Memory B cell (primary cell): ENCODE data around the gene RAI1.
A peak's percentile ranks its signal among the peaks of the same experiment; 100 is the strongest.

Experiments used
- ATAC-seq: fragments of 150-1000 bp; cut with Tn5 transposase; 2 replicates; pipeline ENCODE4 v1.10.0; 2021; ENCODE audit warnings: low read depth, mild to moderate bottlenecking, moderate library complexity
- DNase-seq, 2 donors: peaks; one replicate each; pipeline ENCODE4 v3.0.0; 2022; ENCODE audit warnings: low spot score in 2 of 2
- H3K27ac Mint-ChIP-seq: one replicate; pipeline ENCODE4 v1.8.0; 2022; ENCODE audit warnings: mild to moderate bottlenecking, moderate library complexity, mixed read lengths
- H3K27me3 Mint-ChIP-seq: one replicate; pipeline ENCODE4 v1.8.0; 2022; ENCODE audit warnings: mixed read lengths
- H3K36me3 Mint-ChIP-seq: one replicate; pipeline ENCODE4 v1.8.0; 2022; ENCODE audit warnings: mild to moderate bottlenecking, mixed read lengths
- H3K4me1 Mint-ChIP-seq: one replicate; pipeline ENCODE4 v1.8.0; 2022; ENCODE audit warnings: mixed read lengths
- H3K4me3 Mint-ChIP-seq: one replicate; pipeline ENCODE4 v1.8.0; 2022; ENCODE audit warnings: mild to moderate bottlenecking, moderate library complexity, mixed read lengths
- H3K9me3 Mint-ChIP-seq: one replicate; pipeline ENCODE4 v1.8.0; 2022; ENCODE audit warnings: mixed read lengths

The RAI1 gene

DNA sequence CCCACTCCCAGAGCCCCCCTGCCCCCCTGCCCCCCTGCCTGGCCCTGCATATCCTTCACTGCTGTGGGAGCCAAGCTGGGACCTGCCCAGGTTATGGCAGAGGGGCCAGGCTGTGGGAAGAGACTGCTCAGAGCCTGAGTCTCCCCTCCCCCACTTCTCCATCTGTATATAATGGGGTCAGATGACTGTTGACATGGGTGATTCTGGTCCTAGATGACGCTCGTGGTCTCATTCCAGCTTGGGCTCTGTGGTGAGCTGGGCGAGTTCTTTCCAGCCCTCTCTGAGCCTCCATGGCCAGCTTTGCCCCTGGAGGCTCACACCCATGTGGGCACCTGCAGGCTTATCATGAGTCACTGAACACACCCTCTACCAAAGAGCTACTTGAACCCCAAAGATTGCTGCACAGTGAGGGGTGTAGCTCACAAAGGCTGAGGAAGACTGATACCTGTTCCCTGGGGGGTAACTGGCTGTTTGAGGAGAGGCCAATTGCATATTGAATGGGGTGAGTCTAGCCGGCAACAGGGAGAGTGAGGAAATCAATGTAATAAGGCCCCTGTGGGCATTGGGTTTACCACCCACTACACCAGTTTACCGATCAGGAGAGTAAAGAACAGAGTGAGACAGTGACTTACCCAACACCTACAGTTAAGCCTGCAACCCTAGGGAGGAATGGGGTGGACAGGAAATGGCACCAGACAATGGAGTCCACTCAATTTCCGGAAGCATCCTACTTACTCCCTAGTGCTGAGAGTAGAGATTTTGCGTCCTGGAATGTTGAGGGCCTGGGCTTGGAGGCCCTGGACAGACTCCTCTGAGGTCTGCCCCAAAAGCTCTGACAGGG is 159.7 kb downstream of the RAI1 start:
- no peaks in the 10 kb centered on the region for H3K27me3 Mint-ChIP-seq
- H3K36me3 Mint-ChIP-seq, result no peaks in the 10 kb centered on the region
- no peak for ATAC-seq
- H3K4me1 Mint-ChIP-seq, result peaks cover 16% of the 10 kb centered on the region
- H3K27ac Mint-ChIP-seq, result peak overlapping the region; percentile 89
- DNase-seq, result no peak
- no peaks in the 10 kb centered on the region for H3K9me3 Mint-ChIP-seq
- peak overlapping the region; percentile 59 for H3K4me3 Mint-ChIP-seq

DNA sequence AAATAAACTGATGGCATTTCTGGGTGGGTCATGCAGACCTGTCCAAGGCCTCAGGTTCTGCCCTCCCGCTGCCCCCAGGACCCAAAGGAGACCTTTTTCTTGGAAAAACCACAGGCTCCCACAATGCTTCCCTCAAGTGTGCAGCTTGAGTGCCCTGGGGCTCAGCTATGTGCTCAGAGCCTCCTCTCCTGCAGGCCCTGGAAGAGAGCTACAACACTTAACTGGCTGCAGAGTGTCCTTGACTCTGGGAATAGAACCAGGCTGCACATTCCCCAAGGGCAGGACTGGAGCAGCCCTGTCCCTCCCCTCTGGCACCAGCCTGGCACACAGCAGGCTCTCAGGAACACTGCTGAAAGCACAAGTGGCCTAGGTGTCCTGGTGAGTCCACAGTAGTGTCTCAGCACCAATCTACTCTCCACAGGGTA is 160.4 kb downstream of the RAI1 start:
- Mint-ChIP-seq H3K27me3 (no peaks in the 10 kb centered on the region), H3K4me1 (peaks cover 15% of the 10 kb centered on the region), H3K4me3 (no peak overlapping the region), H3K36me3 (no peaks in the 10 kb centered on the region), H3K9me3 (no peaks in the 10 kb centered on the region), H3K27ac (peak overlapping the region; percentile 89)
- DNase-seq (no peak), ATAC-seq (no peak)

DNA sequence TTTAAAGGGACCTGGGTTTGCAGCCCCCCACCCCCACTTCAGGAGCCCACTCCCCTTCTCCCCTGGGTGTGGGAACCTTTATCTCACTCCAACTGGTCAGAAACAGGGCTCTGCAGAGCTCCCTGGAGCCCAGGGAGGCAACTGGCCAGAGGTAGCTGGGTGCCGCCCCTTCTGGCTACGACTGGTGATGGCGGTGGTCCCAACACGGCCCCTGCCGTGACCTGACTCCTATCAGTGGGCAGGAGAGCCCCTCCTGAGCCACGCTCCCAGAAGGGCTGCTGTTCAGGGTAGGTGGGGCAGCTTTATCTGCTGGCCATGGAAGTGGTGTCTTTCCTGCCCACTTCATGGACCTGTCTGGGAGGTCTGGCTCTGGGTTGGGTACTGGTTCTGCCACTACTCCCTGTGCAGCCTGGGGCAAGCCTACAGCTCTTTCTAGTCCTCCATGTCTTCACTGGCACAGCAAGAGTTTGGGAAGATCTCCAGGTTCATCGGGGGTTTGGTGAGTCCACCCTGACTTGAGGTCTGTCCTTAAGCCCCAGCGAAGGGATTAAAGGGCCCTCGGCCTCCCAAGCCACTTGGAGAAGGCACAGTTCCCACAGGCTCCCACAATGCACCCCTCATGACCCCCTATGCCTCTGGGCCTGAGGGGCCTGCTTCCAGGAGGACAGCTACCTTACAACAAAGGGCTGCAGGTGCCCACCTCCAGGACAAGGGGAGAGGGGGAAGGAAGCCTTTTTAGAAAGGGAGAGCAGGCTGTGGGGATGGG is 161.0 kb downstream of the RAI1 start:
- ATAC-seq, result no peak
- Mint-ChIP-seq H3K4me1 (peaks cover 11% of the 10 kb centered on the region), H3K36me3 (no peaks in the 10 kb centered on the region), H3K4me3 (no peak overlapping the region), H3K27me3 (no peaks in the 10 kb centered on the region), H3K9me3 (no peaks in the 10 kb centered on the region), H3K27ac (peak overlapping the region; percentile 18)
- no peak for DNase-seq

DNA sequence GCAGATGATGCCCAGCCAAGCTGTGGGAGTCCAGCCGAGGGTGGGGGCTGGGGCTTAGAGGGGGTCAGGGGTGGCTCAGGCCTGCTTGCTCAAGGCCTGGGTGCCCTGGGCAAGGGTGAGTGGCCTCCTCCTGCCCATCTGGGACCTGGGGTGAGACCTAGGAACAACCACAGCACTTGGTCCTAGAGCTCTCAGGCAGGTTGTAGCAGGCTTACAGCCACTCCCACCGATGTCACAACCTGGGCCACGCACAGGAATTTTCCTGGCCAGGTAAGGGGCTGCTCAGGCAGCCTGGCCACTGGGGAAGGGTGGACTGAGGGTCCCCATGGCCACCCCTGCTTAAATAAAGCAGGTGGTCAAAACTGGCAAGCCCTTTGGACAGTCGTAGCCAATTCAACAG is 161.8 kb downstream of the RAI1 start:
- Mint-ChIP-seq H3K36me3 (no peaks in the 10 kb centered on the region), H3K27me3 (no peaks in the 10 kb centered on the region), H3K9me3 (no peaks in the 10 kb centered on the region), H3K4me1 (peaks cover 6% of the 10 kb centered on the region), H3K4me3 (no peak overlapping the region), H3K27ac (peak overlapping the region; percentile 18)
- DNase-seq (no peak), ATAC-seq (no peak)

DNA sequence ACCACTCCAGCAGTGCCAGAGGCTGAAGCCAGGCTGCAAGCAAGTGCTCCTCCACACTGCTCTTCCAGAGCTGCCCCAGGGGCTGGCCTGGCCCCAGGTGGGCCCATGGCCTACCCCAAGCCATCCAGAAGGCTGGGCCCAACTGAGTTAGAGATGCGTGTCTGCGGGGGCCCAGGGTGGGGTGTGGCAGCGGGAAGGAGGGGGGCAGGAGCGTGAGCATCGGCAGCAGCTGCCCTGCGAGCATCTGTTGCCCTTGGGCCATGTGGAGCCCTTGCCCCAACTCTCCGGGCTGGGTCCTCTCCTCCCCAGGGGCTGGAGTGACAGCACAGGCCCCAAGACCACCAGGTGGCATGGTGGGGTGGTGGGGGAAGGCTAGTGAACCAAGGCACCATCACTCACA is 162.8 kb downstream of the RAI1 start:
- no peak overlapping the region for H3K4me3 Mint-ChIP-seq
- ATAC-seq, result no peak
- no peaks in the 10 kb centered on the region for H3K27me3 Mint-ChIP-seq
- no peak overlapping the region for H3K27ac Mint-ChIP-seq
- H3K9me3 Mint-ChIP-seq, result no peaks in the 10 kb centered on the region
- no peak for DNase-seq
- no peaks in the 10 kb centered on the region for H3K36me3 Mint-ChIP-seq
- peaks cover 6% of the 10 kb centered on the region for H3K4me1 Mint-ChIP-seq

DNA sequence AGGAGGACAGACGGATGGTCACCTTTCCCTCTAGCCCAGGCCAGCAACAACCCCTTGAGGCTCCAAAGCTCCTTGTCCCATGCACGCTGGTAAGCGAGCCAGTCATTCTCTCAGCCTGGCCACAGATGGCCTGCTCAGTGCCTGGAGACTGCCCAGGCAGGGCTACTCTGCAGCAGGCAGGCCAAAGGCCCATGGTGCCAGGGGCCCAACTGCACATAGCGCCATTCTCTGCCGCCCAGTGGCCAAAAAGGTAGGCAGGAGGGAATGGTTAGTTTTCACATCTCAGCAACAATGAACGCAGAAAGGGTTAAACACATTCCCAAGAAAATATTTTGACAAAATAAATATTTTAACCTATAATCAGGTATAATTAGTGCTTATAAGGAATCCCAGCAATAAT is 163.2 kb downstream of the RAI1 start:
- Mint-ChIP-seq H3K27ac (no peak overlapping the region), H3K36me3 (no peaks in the 10 kb centered on the region), H3K4me3 (no peak overlapping the region), H3K9me3 (no peaks in the 10 kb centered on the region), H3K4me1 (peaks cover 8% of the 10 kb centered on the region), H3K27me3 (no peaks in the 10 kb centered on the region)
- ATAC-seq (no peak), DNase-seq (no peak)

DNA sequence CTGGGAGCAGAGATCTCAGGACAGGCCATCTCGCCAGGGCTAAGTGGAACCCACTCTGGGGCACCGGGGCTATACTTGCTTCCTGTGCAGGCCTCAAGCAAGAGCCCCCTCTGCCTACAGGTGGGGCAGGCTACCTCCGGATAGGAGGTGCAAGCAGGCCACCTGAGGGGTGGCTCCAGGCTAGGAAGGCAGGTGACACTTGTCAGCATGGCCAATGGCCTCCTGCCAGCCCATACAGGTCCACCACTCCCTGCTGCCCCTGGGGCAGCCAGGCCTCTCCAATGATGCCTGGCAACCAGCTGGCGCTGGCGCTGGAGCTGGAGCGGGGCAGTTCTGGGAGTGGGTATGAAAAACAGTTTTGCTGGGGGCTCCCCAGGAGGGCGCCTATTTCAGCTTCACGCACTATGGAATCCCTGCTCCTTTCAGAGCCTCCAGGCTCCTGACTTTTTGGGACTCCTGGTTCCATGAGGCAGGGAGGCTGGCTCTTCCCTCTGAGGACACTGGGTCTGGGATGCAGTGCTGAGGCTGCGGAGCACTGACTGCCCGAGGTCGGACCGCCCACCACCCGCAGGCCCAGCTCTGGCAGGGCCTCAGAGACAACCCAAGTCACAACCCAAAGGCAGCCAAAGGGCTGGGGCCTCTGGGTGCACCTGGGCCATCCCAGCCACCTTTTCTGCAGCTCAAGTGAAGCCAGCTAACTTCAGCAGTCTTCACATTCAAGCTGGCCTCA is 164.0 kb downstream of the RAI1 start:
- Mint-ChIP-seq H3K27ac (no peak overlapping the region), H3K27me3 (no peaks in the 10 kb centered on the region), H3K4me3 (no peak overlapping the region), H3K9me3 (no peaks in the 10 kb centered on the region), H3K4me1 (peaks cover 8% of the 10 kb centered on the region), H3K36me3 (no peaks in the 10 kb centered on the region)
- ATAC-seq (no peak), DNase-seq (no peak)

DNA sequence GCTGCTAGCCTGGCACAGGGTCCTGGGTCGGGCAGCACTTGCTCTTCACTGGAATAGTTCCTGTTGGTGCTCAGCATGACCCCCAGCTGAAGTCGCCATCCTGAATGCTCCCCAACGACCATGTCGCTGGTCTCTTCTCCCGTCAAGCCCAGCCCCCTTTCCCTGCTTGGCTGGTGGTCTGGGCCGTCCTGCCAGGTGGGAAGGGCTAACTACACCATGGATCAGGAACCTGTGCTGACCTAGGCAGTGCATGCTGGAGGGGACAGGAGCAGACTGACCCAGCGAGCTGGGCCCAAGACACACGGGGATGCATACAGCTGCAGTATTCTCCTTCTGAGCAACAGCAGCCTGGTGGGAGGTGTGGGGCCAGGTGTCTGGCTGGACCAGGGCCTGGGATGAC is 164.7 kb downstream of the RAI1 start:
- DNase-seq (no peak), ATAC-seq (no peak)
- H3K27me3 Mint-ChIP-seq, result no peaks in the 10 kb centered on the region
- H3K27ac Mint-ChIP-seq, result no peak overlapping the region
- no peaks in the 10 kb centered on the region for H3K36me3 Mint-ChIP-seq
- H3K4me1 Mint-ChIP-seq, result peaks cover 4% of the 10 kb centered on the region
- H3K4me3 Mint-ChIP-seq, result no peak overlapping the region
- H3K9me3 Mint-ChIP-seq, result no peaks in the 10 kb centered on the region

DNA sequence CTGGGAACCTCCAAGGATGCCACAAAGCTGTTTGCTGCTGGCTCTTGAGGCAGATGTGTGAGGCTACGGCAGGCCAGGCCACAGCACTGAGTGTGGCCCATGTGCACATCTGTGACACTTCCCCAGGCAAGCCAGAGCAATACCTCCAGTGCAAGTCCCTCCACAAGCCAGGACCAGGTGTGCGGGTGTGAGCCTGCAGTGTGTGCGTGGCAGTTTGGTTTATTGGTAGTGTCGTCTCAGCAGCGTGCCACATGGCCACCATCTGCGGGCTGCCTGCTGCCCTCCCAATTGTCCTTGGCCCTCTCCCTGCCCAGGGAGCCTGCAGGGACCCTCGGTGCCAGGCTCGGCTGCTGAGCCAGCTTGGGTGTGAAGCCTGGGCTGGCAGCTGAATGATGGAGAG is 165.4 kb downstream of the RAI1 start:
- DNase-seq (no peak), ATAC-seq (no peak)
- Mint-ChIP-seq H3K9me3 (no peaks in the 10 kb centered on the region), H3K27me3 (no peaks in the 10 kb centered on the region), H3K4me3 (no peak overlapping the region), H3K36me3 (no peaks in the 10 kb centered on the region), H3K27ac (no peak overlapping the region), H3K4me1 (peaks cover 2% of the 10 kb centered on the region)

DNA sequence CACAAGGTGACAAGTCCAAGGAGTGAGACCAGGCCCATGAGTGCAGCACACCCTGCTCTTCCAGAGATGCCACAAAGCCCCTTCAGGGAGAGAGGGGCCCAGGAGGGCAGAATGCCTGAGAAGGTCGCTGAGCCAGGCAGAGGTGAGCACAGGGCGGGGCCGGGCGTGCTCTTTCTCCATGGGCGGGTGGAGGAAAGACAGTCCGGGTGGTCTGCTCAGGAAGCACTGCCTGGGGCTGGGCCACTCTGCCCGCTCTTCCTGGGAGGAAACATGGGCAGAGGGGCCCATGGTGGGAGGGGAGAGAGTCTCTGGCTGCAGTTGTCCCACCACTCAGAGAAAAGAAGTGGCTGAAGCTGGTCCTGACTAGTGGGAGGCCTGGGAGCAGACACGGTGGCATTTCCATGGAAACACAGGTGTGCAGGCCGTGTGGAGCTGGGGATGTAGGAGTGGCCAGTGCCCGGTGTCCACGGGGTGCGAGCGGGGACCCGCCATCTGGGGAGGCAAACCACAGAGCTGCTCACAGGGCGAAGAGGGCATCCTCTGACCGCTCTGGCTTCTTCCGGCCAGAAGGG is 165.9 kb downstream of the RAI1 start:
- DNase-seq (no peak), ATAC-seq (no peak)
- no peak overlapping the region for H3K27ac Mint-ChIP-seq
- H3K9me3 Mint-ChIP-seq, result no peaks in the 10 kb centered on the region
- no peaks in the 10 kb centered on the region for H3K27me3 Mint-ChIP-seq
- H3K4me3 Mint-ChIP-seq, result no peak overlapping the region
- H3K36me3 Mint-ChIP-seq, result no peaks in the 10 kb centered on the region
- H3K4me1 Mint-ChIP-seq, result peaks cover 2% of the 10 kb centered on the region

DNA sequence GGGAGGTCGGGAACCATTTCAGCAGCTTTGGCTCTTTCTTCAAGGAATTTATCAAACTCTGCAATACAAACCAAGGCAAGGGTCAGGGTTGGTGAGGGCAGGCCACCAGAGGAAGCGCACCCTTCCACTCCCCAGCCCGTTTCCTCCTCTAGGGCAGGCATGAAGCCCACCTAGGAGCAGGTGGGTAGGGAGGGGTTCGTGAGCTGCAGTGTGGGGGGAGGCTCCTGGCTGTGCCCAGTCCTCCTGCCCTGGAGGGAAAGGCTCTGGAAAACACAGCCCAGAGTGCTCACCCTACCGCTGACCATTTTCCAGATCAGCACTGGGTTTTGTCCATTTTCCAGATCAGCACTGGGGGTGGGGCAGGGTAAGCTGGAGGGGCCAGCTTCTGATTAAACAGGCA is 166.5 kb downstream of the RAI1 start:
- H3K36me3 Mint-ChIP-seq, result no peaks in the 10 kb centered on the region
- DNase-seq (no peak), ATAC-seq (no peak)
- H3K27ac Mint-ChIP-seq, result no peak overlapping the region
- no peaks in the 10 kb centered on the region for H3K27me3 Mint-ChIP-seq
- H3K4me1 Mint-ChIP-seq, result peaks cover 2% of the 10 kb centered on the region
- no peak overlapping the region for H3K4me3 Mint-ChIP-seq
- no peaks in the 10 kb centered on the region for H3K9me3 Mint-ChIP-seq

DNA sequence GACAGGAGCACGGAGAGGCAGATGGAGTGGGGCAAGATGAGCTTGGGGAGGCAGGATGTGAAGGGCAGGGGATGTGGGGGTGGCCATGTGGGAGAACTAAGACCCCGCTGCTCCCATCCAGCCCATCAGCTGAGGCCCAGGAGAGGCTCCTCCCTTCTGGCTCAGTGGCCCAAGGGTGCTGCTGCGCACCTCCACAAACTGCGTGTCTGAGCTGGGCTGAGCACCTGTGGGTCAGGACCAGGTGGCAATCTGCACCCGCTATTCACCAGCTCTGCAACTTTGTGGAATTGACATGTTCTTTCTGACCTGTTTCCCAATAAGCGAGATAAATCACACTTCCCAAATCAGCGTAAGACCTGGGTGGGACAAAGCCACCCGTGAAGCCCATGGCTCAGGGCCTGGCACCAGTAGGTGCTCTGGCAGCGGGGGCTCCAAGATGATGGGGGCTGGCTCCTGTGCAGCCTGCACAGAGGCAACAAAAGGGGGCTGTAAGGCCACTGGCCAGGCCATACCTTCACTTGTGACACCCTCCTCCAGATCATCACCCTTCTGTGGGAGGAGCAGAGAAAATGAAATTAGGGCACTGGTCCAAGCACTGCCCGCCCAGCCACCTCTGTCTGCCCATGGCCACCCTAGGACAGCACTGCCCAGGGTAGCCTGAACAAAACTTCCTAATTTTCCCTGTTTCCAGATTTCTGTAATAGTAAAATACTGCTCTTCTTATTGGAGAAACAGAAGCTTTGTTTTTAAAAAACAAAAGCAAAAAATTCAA is 167.2 kb downstream of the RAI1 start:
- Mint-ChIP-seq H3K4me1 (peaks cover 2% of the 10 kb centered on the region), H3K9me3 (no peaks in the 10 kb centered on the region), H3K27ac (no peak overlapping the region), H3K27me3 (no peaks in the 10 kb centered on the region), H3K4me3 (no peak overlapping the region), H3K36me3 (no peaks in the 10 kb centered on the region)
- no peak for DNase-seq
- no peak for ATAC-seq

DNA sequence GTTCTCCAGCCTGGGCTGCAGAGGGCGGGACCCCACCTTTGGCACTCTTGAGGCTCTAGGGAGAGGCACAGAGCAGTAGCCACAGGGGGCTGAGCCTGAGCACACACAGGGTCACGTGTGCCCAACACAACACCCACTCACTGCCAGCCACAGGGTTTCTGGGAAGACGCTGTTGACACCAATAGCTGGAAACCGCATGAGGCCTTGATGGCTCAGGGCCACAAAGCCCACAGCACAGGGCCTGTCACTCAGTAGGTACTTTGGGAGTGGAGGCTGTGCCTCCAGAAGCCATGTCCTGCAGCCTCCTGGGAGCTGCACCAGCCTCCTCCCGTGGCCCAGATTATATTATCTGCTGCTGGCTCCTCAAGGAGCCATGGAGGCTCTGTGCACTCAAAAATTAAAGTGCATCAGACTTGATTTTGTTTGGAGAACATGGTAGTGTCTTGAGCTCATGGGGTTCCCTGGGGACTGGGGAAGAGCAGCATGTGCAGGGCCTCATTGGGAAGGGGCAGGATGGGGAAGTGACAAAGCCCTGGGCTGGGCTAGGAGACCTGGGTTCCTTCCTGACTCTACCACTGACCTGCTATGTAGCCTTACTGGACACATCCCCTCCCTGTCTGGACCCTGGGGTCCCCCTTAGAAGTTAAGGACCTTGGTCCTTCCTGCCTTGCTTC is 168.0 kb downstream of the RAI1 start:
- Mint-ChIP-seq H3K27me3 (no peaks in the 10 kb centered on the region), H3K4me3 (no peak overlapping the region), H3K9me3 (no peaks in the 10 kb centered on the region), H3K27ac (no peak overlapping the region), H3K4me1 (peaks cover 2% of the 10 kb centered on the region), H3K36me3 (no peaks in the 10 kb centered on the region)
- DNase-seq, result no peak
- peak; percentile 41 for ATAC-seq
